Gastrocnemius medialis (tissue), 4 donors: ENCODE data around the gene FBXO9. TPM values are rescaled to one million over a fixed set of nuclear protein-coding genes. Genes with fewer than 3 reads are reported as not detected.
A peak's percentile ranks its signal among the peaks of the same experiment; 100 is the strongest.

Experiments
- ATAC-seq, 2 donors: fragments of 150-250 bp; one replicate each; pipeline ENCODE4 v1.9.1; 2016
- DNase-seq, 2 donors: peaks; one replicate each; pipeline ENCODE4 v3.0.0-alpha.2; 2019
- H3K27ac ChIP-seq, 4 donors: fragments of 200-600 bp; sonication (generic); 1 replicate in 1 of 4; 2 replicates in 3 of 4; pipeline ENCODE4 v1.5.1; 2016 to 2018; ENCODE audit warnings: mild to moderate bottlenecking in 2 of 4, moderate library complexity in 1 of 4
- H3K27me3 ChIP-seq, 3 donors: fragments of 200-600 bp; sonication (generic) in 2 of 3; 1 replicate in 1 of 3; 2 replicates in 2 of 3; pipeline versions ENCODE4 v1.5.1 to v1.6.0; 2016 to 2019; ENCODE audit warnings: mild to moderate bottlenecking in 1 of 3, moderate library complexity in 1 of 3
- H3K36me3 ChIP-seq, 2 donors: fragments of 200-600 bp; sonication (generic) in 1 of 2; one replicate each; pipeline ENCODE4 v1.5.1; 2017 to 2018
- H3K4me1 ChIP-seq, 2 donors: fragments of 200-600 bp; sonication (generic) in 1 of 2; one replicate each; pipeline ENCODE4 v1.5.1; 2016 to 2017; ENCODE audit warnings: mild to moderate bottlenecking in 2 of 2
- H3K4me3 ChIP-seq, 4 donors: fragments of 200-600 bp; sonication (generic) in 3 of 4; 1 replicate in 1 of 4; 2 replicates in 3 of 4; pipeline ENCODE4 v1.5.1; 2016 to 2019; ENCODE audit warnings: mild to moderate bottlenecking in 2 of 4
- H3K9me3 ChIP-seq, 3 donors: fragments of 200-600 bp; sonication (generic) in 2 of 3; 1 replicate in 1 of 3; 2 replicates in 2 of 3; pipeline ENCODE4 v1.5.1; 2016 to 2019
- CTCF ChIP-seq, 5 experiments: fragments of 450-650 bp in 3 of 5; fragments of 200-600 bp in 2 of 5; sonication (generic) in 2 of 5; IDR thresholded peaks in 4 of 5; conservative IDR thresholded peaks in 1 of 5; 1 replicate in 4 of 5; 2 replicates in 1 of 5; pipeline ENCODE4 v1.5.1; 2016 to 2019; ENCODE audit warnings: antibody characterized with exemption in 5 of 5, mild to moderate bottlenecking in 3 of 5, moderate library complexity in 3 of 5
- POLR2A ChIP-seq, 2 donors: fragments of 450-650 bp; IDR thresholded peaks; one replicate each; pipeline ENCODE4 v1.6.1; 2017; ENCODE audit warnings: antibody characterized with exemption in 2 of 2, mild to moderate bottlenecking in 2 of 2, moderate library complexity in 2 of 2
- in situ Hi-C, 4 donors: fragments of 200-750 bp; cut with MboI; loops; one replicate each; pipeline versions ENCODE4 v1.15.0 to v1.8.0; 2017; ENCODE audit warnings: low sequenced_read_pairs in 4 of 4
- intact Hi-C: fragments of 100-400 bp; cut with DNase I; formaldehyde crosslinking; loops from one replicate; pipeline ENCODE4 v1.15.1; 2023; ENCODE audit warnings: low total_unique reads
- total RNA-seq, 4 donors: library from RNA; depleted of rRNA; stranded (reverse); fragments of >200 nt; gene quantifications; one replicate each; pipeline versions ENCODE4 v1.1.0 to v1.2.3, GENCODE V29; 2016

FBXO9 gene
- total RNA-seq, 4 donors from 2014 or later = 16.6 to 20.2 (median 19.6) TPM

GRCh38 chr6:53029761-53030160 is 35.4 kb upstream of the FBXO9 start:
- intact Hi-C loops (no loop called here), in situ Hi-C loops (no loop called here)
- peaks cover 4 to 32% of the 10 kb centered on the region in 2 donors for H3K36me3 ChIP-seq
- TF ChIP-seq POLR2A (IDR thresholded peaks at IDR 0.05) (no peak), CTCF (IDR thresholded peaks at IDR 0.05 in 4 of 5, conservative IDR thresholded peaks at IDR 0.05 in 1 of 5) (no peak)
- H3K9me3 ChIP-seq = no peaks in the 10 kb centered on the region
- no peak for DNase-seq
- no peak overlapping the region for H3K4me3 ChIP-seq
- no peaks in the 10 kb centered on the region for H3K27me3 ChIP-seq
- peaks cover 12 to 23% of the 10 kb centered on the region in 2 donors for H3K4me1 ChIP-seq
- H3K27ac ChIP-seq = no peak overlapping the region
- ATAC-seq = no peak

GRCh38 chr6:53031281-53031680 is 33.9 kb upstream of the FBXO9 start:
- intact Hi-C loops = no loop called here
- no peaks in the 10 kb centered on the region for H3K27me3 ChIP-seq
- no peak overlapping the region for H3K27ac ChIP-seq
- in situ Hi-C loops = no loop called here
- H3K9me3 ChIP-seq = no peaks in the 10 kb centered on the region
- ATAC-seq = no peak
- H3K36me3 ChIP-seq = peaks cover 4 to 32% of the 10 kb centered on the region in 2 donors
- H3K4me1 ChIP-seq = peaks cover 12 to 23% of the 10 kb centered on the region in 2 donors
- TF ChIP-seq CTCF (IDR thresholded peaks at IDR 0.05 in 4 of 5, conservative IDR thresholded peaks at IDR 0.05 in 1 of 5) (no peak), POLR2A (IDR thresholded peaks at IDR 0.05) (no peak)
- DNase-seq = no peak
- H3K4me3 ChIP-seq = no peak overlapping the region

- Histone ChIP-seq H3K27ac (no peak overlapping the region), H3K36me3 (peaks cover 4 to 22% of the 10 kb centered on the region in 2 donors), H3K4me3 (no peak overlapping the region), H3K9me3 (no peaks in the 10 kb centered on the region), H3K27me3 (no peaks in the 10 kb centered on the region), H3K4me1 (peaks cover 12 to 23% of the 10 kb centered on the region in 2 donors)
- no peak for TF ChIP-seq CTCF (IDR thresholded peaks at IDR 0.05 in 4 of 5, conservative IDR thresholded peaks at IDR 0.05 in 1 of 5)
- no peak for TF ChIP-seq POLR2A (IDR thresholded peaks at IDR 0.05)
- ATAC-seq (no peak), DNase-seq (no peak)
- intact Hi-C loops = no loop called here
- in situ Hi-C loops = no loop called here
These were observed 32.4 kb upstream of the FBXO9 start for GRCh38 chr6:53032849-53033248.

GRCh38 chr6:53033764-53034163 is 31.4 kb upstream of the FBXO9 start:
- ATAC-seq = peak in 1 of 2 donors; percentile 46
- TF ChIP-seq POLR2A (IDR thresholded peaks at IDR 0.05) (no peak), CTCF (IDR thresholded peaks at IDR 0.05 in 4 of 5, conservative IDR thresholded peaks at IDR 0.05 in 1 of 5) (no peak)
- Histone ChIP-seq H3K27me3 (no peaks in the 10 kb centered on the region), H3K36me3 (peaks cover 4 to 23% of the 10 kb centered on the region in 2 donors), H3K4me3 (no peak overlapping the region), H3K4me1 (peaks cover 12 to 23% of the 10 kb centered on the region in 2 donors), H3K27ac (peak overlapping the region in 2 of 4 donors; percentile 22 to 30), H3K9me3 (no peaks in the 10 kb centered on the region)
- no peak for DNase-seq
- intact Hi-C loops (no loop called here), in situ Hi-C loops (no loop called here)
